Measurements from ENCODE around the gene MAP3K14.

MAP3K14 gene

DNA sequence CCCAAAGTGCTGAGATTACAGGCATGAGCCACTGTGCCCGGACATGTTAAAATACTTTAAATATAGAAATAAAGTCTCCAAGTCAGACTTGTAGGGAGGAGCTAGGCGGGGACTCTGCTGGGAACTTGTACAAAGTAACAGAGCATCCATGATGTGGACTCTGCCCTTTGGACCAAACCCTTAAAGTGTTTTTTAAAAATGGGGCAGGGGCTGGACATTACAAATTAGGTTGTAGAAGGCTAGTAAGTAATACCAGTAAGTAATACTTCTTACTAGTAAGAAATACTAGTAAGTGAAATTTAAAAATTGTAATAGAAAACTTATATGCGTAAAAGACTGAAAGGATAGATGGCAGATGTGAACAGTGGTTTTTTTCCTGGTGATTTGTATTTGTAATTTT is 45.2 kb downstream of the MAP3K14 start:
- Histone ChIP-seq H3K9me3 (ENCODE audit: insufficient read depth, low read length) (no peaks in the 10 kb centered on the region), H3K27me3 (ENCODE audit: insufficient read depth, insufficient read length) (no peaks in the 10 kb centered on the region), H3K9ac (ENCODE audit: insufficient read length, low read depth) (no peak overlapping the region), H3K36me3 (ENCODE audit: insufficient read depth, insufficient read length, low read length) (peaks cover 74% of the 10 kb centered on the region), H3K4me1 (ENCODE audit: insufficient read depth, insufficient read length) (peaks cover 3% of the 10 kb centered on the region), H3K4me3 (ENCODE audit: insufficient read length, low read depth) (no peak overlapping the region)
- no peak for DNase-seq (ENCODE audit: low read depth, low spot score)
- TF ChIP-seq SUZ12 (IDR thresholded peaks at IDR 0.05; ENCODE audit: extremely low read depth, insufficient read depth, insufficient read length) (no peak), ZNF274 (IDR thresholded peaks at IDR 0.05; ENCODE audit: low read depth, low read length) (no peak), YY1 (IDR thresholded peaks at IDR 0.05; ENCODE audit: insufficient read depth, insufficient read length) (no peak)

DNA sequence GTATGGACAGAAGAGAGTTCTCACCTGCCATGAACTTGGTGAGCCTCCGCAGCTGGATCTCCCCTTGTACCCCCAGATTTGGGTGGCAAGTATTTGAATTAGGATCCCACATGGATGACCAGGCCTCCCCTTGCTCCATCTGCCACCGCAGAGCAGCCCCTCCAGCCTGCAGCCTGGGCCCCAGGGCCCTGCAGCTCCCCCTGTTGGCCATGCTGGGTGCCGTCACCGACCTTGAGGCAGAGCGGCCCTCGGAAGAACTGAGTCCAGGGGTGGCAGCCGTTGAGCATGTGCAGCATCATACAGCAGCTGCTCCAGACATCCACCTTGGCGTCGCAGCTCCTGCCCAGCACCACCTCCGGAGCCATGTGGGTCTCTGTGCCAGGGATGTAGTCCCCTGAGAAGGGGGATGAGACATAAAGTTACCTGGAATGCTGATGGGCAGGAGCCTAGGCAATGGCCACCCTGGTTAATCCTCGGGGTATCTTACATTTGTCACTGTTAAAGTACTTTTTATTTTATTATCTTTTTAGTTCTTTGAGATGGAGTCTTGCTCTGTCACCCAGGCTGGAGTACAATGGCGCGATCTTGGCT is 45.9 kb downstream of the MAP3K14 start:
- Histone ChIP-seq H3K4me1 (ENCODE audit: insufficient read depth, insufficient read length) (peaks cover 3% of the 10 kb centered on the region), H3K27me3 (ENCODE audit: insufficient read depth, insufficient read length) (no peaks in the 10 kb centered on the region), H3K9ac (ENCODE audit: insufficient read length, low read depth) (no peak overlapping the region), H3K4me3 (ENCODE audit: insufficient read length, low read depth) (no peak overlapping the region), H3K9me3 (ENCODE audit: insufficient read depth, low read length) (no peaks in the 10 kb centered on the region), H3K36me3 (ENCODE audit: insufficient read depth, insufficient read length, low read length) (peaks cover 81% of the 10 kb centered on the region)
- TF ChIP-seq YY1 (IDR thresholded peaks at IDR 0.05; ENCODE audit: insufficient read depth, insufficient read length) (no peak), ZNF274 (IDR thresholded peaks at IDR 0.05; ENCODE audit: low read depth, low read length) (no peak), SUZ12 (IDR thresholded peaks at IDR 0.05; ENCODE audit: extremely low read depth, insufficient read depth, insufficient read length) (no peak)
- no peak for DNase-seq (ENCODE audit: low read depth, low spot score)

DNA sequence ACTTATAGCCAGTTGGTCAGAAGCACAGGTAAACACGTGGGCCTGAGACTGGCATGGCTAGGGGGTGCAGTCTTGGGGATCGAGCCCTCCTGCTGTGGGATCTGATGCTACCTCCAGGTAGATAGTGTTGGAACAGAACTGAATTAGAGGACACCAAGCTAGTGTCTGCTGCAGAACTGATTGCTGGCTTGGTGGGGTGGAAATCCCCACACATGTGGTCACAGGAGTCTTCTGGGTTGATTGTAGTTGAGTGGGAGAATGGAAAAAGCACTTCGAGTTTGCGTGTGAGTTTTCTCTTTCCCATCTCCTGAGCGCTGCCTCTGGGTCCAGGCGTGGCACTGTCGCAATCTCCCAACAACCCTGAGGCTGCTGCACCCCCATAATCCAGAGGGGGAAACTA is 46.9 kb downstream of the MAP3K14 start:
- no peaks in the 10 kb centered on the region for H3K9me3 ChIP-seq (ENCODE audit: insufficient read depth, low read length)
- no peaks in the 10 kb centered on the region for H3K27me3 ChIP-seq (ENCODE audit: insufficient read depth, insufficient read length)
- no peak for DNase-seq (ENCODE audit: low read depth, low spot score)
- H3K36me3 ChIP-seq (ENCODE audit: insufficient read depth, insufficient read length, low read length) = peaks cover 88% of the 10 kb centered on the region
- peaks cover 3% of the 10 kb centered on the region for H3K4me1 ChIP-seq (ENCODE audit: insufficient read depth, insufficient read length)
- TF ChIP-seq YY1 (IDR thresholded peaks at IDR 0.05; ENCODE audit: insufficient read depth, insufficient read length) (no peak), ZNF274 (IDR thresholded peaks at IDR 0.05; ENCODE audit: low read depth, low read length) (no peak), SUZ12 (IDR thresholded peaks at IDR 0.05; ENCODE audit: extremely low read depth, insufficient read depth, insufficient read length) (no peak)
- no peak overlapping the region for H3K9ac ChIP-seq (ENCODE audit: insufficient read length, low read depth)
- H3K4me3 ChIP-seq (ENCODE audit: insufficient read length, low read depth) = no peak overlapping the region

DNA sequence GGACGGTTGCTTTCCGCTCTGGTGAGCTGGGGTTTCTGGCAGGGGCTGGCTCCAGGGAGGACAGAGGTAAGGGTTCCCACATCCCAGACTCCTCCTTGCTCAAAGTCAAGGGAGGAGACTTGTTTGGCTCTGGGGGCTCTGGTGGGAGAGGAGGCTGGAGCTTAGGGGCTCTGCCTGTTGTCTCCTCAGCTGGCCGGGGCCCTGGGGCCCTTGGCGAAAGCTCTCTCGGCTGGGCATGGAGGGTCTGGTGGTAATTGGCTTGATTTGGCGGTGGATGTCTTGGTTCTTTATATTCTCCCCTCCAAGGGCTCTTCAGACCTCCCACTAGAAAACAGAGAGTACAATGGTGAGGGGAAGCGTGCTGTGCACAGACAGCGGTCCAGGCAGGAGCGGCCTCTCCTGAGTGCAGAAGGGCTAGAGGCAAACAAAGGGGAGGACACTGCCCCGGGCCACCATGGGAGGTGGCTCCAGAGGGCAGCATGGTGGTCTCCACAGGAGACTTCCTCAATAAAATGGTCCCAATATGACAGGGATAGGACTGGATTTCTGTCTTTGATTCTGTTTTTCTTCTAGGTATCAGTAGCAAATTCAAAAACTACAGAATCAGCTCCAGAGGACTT is 49.3 kb downstream of the MAP3K14 start:
- no peaks in the 10 kb centered on the region for H3K9me3 ChIP-seq (ENCODE audit: insufficient read depth, low read length)
- no peak for DNase-seq (ENCODE audit: low read depth, low spot score)
- H3K4me1 ChIP-seq (ENCODE audit: insufficient read depth, insufficient read length) = peaks cover 2% of the 10 kb centered on the region
- no peaks in the 10 kb centered on the region for H3K27me3 ChIP-seq (ENCODE audit: insufficient read depth, insufficient read length)
- no peak for TF ChIP-seq SUZ12 (IDR thresholded peaks at IDR 0.05; ENCODE audit: extremely low read depth, insufficient read depth, insufficient read length)
- no peak for TF ChIP-seq ZNF274 (IDR thresholded peaks at IDR 0.05; ENCODE audit: low read depth, low read length)
- no peak for TF ChIP-seq YY1 (IDR thresholded peaks at IDR 0.05; ENCODE audit: insufficient read depth, insufficient read length)
- H3K4me3 ChIP-seq (ENCODE audit: insufficient read length, low read depth) = no peak overlapping the region
- peaks cover 93% of the 10 kb centered on the region for H3K36me3 ChIP-seq (ENCODE audit: insufficient read depth, insufficient read length, low read length)
- H3K9ac ChIP-seq (ENCODE audit: insufficient read length, low read depth) = no peak overlapping the region

DNA sequence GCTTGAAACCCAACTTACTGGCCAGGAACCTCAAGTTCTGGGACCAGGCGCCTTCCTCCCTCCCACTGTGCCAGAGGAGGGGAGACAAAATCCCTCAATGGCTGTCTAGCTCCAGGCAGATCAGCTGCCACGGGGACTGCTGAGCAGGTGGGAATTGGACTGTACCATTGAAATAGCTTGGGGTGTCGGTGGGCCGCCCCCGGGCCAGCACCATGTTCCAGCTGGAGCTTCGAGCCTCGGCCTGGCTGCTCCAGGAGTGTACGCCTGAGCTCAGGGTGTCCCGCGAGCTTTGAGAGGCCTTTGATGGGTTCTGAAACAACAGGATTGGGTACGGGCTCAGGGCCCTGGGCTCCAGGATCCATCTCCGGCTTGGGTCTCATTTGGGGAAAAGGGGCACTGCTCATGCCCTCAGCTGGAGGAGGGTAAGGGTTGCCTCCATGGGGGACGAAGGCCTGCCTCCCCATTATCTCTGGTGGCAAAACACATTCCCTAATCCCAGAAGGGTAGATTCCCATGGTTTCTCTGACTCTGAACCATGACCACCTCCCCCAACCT is 50.4 kb downstream of the MAP3K14 start:
- DNase-seq (ENCODE audit: low read depth, low spot score) = no peak
- peaks cover 84% of the 10 kb centered on the region for H3K36me3 ChIP-seq (ENCODE audit: insufficient read depth, insufficient read length, low read length)
- H3K4me1 ChIP-seq (ENCODE audit: insufficient read depth, insufficient read length) = peaks cover 7% of the 10 kb centered on the region

DNA sequence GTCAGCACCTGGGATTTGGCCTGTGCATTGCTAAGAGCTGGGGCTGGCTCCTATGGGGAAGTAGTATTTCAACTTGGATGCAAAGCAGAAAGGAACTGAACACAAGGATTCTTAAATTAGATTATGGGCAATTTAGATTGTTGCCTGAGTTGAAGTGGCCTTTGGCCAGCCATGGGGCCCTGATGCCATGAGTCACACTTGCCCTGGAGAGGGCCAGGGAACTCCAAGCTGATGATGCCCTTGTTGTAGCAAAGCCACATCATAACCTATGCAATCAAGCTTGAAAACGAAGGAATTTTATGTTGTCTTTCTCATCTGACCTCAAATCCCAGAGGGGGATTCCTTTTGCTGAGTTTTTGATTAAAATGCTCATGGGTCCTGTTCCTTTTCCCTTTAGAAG is 51.0 kb downstream of the MAP3K14 start:
- Histone ChIP-seq H3K27me3 (ENCODE audit: insufficient read depth, insufficient read length) (peaks cover 5% of the 10 kb centered on the region), H3K9me3 (ENCODE audit: insufficient read depth, low read length) (no peaks in the 10 kb centered on the region), H3K4me1 (ENCODE audit: insufficient read depth, insufficient read length) (peaks cover 7% of the 10 kb centered on the region), H3K36me3 (ENCODE audit: insufficient read depth, insufficient read length, low read length) (peaks cover 81% of the 10 kb centered on the region), H3K4me3 (ENCODE audit: insufficient read length, low read depth) (no peak overlapping the region), H3K9ac (ENCODE audit: insufficient read length, low read depth) (no peak overlapping the region)
- DNase-seq (ENCODE audit: low read depth, low spot score) = no peak
- TF ChIP-seq ZNF274 (IDR thresholded peaks at IDR 0.05; ENCODE audit: low read depth, low read length) (no peak), SUZ12 (IDR thresholded peaks at IDR 0.05; ENCODE audit: extremely low read depth, insufficient read depth, insufficient read length) (no peak), YY1 (IDR thresholded peaks at IDR 0.05; ENCODE audit: insufficient read depth, insufficient read length) (no peak)

More for the DNA sequence above, 50.4 kb downstream of the MAP3K14 start:
- TF ChIP-seq YY1 (IDR thresholded peaks at IDR 0.05; ENCODE audit: insufficient read depth, insufficient read length) (no peak), ZNF274 (IDR thresholded peaks at IDR 0.05; ENCODE audit: low read depth, low read length) (no peak), SUZ12 (IDR thresholded peaks at IDR 0.05; ENCODE audit: extremely low read depth, insufficient read depth, insufficient read length) (no peak)
- H3K9ac ChIP-seq (ENCODE audit: insufficient read length, low read depth) = no peak overlapping the region
- no peak overlapping the region for H3K4me3 ChIP-seq (ENCODE audit: insufficient read length, low read depth)
- peaks cover 2% of the 10 kb centered on the region for H3K27me3 ChIP-seq (ENCODE audit: insufficient read depth, insufficient read length)
- H3K9me3 ChIP-seq (ENCODE audit: insufficient read depth, low read length) = no peaks in the 10 kb centered on the region

DNA sequence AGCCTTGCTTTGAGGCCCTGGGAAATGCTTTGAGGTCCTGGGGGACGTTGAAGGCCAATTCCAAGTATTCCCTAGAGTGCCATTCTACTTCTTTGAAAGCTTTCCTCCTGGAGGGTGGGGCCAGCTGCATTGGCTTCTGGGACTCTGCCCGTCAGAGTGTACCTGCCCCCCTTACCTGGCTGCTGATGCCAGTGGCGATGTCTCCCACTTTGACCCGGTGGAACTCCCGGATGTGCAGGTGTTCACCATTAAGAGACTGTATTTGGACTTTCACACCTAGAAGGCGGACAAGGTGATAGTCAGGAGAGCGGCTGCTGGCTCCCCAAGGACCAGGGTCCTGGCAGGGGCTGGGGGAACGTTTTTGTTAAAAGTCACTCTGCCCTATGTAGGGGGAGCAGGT is 51.8 kb downstream of the MAP3K14 start:
- Histone ChIP-seq H3K27me3 (ENCODE audit: insufficient read depth, insufficient read length) (peaks cover 8% of the 10 kb centered on the region), H3K9ac (ENCODE audit: insufficient read length, low read depth) (no peak overlapping the region), H3K4me3 (ENCODE audit: insufficient read length, low read depth) (no peak overlapping the region), H3K9me3 (ENCODE audit: insufficient read depth, low read length) (no peaks in the 10 kb centered on the region), H3K36me3 (ENCODE audit: insufficient read depth, insufficient read length, low read length) (peaks cover 73% of the 10 kb centered on the region), H3K4me1 (ENCODE audit: insufficient read depth, insufficient read length) (peaks cover 7% of the 10 kb centered on the region)
- TF ChIP-seq SUZ12 (IDR thresholded peaks at IDR 0.05; ENCODE audit: extremely low read depth, insufficient read depth, insufficient read length) (no peak), ZNF274 (IDR thresholded peaks at IDR 0.05; ENCODE audit: low read depth, low read length) (no peak), YY1 (IDR thresholded peaks at IDR 0.05; ENCODE audit: insufficient read depth, insufficient read length) (no peak)
- no peak for DNase-seq (ENCODE audit: low read depth, low spot score)
